GM19238 (cell line): ENCODE data around the gene ACOT4.
"Not testable (repeated sequence)": the region's sequence is repeated elsewhere in the genome, so short reads cannot be mapped to it uniquely, and the experiment has no call there.

Experiments
- DNase-seq: peaks from one replicate; pipeline ENCODE4 v3.0.0; 2011; ENCODE audit warnings: low spot score; ENCODE audit not compliant: insufficient read length

ACOT4 gene

GRCh38 chr14:73591690-73592449 lies at the start of gene ACOT4:
ACOT4 (plus strand) TSS chr14:73591873; CDS start chr14:73591960, 87 bp downstream.
- peak; percentile 50 for DNase-seq

- DNase-seq = not testable (repeated sequence)
Measured at GRCh38 chr14:73542961-73543360, 48.7 kb upstream of the ACOT4 start.

DNA sequence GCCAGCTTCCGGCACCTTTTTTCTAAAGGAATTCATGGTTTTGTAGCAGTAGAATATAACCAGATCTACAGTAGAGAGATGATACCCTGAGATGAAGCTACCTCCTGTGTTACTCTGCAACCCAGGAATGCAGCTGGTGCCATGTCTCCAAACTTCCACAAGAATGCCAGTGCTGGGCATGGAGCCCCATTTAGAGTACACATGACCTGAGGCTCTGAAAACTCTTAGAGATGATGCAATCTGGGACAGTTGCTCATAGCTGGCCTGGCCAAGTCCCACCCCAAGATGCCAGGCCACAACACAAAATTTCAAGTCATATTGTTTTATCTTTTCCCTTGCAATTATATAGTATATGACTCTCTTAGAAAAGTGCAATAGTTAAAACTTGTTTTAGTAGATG lies 46.3 kb upstream of the ACOT4 start:
- not testable (repeated sequence) for DNase-seq

GRCh38 chr14:73549097-73549496 lies 42.6 kb upstream of the ACOT4 start:
- not testable (repeated sequence) for DNase-seq

DNA sequence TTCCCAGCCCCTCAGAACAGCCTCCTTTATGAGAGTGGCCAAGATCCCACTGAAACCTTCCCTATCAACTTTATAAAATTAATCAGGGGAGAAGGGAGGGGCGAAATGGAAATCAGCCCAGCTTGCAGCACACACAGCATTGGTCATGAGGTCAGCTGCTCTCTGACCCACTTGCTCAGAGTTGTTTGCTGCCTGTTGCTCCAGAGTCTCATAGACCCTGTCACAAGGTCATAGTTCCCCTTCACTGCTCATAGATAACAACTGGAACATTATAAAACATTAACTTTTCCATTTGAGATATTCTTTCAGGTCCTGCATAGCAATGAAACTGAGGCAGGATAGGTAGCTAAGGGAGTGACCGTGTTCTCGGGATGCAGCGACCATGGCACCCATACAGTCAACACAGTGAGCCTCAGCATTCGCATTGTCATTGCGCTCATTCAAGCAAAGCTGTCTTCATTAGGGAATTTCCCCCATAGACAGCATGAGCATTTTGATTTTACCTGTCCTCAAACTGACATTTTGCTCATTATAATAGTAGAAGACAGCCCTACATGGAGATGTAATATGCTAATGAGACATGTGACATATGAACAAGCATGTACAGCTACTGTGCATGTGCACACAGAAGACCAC lies 41.7 kb upstream of the ACOT4 start:
- DNase-seq = not testable (repeated sequence)

GRCh38 chr14:73553845-73554244 lies 37.8 kb upstream of the ACOT4 start:
- DNase-seq = no peak

GRCh38 chr14:73557201-73557600 lies 34.5 kb upstream of the ACOT4 start:
- not testable (repeated sequence) for DNase-seq

DNA sequence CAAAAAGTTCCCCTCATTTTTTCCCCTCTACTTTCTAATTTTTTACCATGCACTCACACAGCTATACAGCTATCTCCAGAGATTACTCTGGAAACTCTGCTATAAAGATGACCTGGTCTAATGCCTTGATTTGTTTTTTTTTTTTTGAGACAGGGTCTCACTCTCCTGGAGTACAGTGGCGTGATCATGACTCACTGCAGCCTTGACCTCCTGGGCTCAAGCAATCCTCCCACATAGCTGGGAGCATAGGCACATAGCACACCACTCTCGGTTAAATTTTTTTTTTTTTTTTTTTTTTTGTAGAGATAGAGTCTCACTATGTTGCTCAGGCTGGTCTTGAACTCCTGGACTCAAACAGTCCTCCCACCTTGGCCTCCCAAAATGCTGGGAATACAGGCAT lies 33.4 kb upstream of the ACOT4 start:
- not testable (repeated sequence) for DNase-seq

DNA sequence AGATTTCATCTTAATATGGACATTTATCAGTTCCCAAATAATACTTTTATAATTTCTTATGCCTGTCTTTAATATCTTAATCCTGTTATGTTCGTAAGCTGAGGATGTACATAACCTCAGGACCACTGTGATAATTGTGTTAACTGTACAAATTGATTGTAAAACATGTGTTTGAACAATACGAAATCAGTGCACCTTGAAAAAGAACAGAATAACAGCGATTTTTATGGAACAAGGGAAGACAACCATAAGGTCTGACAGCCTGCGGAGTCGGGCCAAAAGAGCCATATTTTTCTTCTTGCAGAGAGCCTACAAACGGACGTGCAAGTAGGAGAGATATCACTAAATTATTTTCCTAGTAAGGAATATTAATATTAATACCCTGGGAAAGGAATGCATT lies 29.4 kb upstream of the ACOT4 start:
- DNase-seq = not testable (repeated sequence)

- not testable (repeated sequence) for DNase-seq
Measured at GRCh38 chr14:73562696-73563095, 29.0 kb upstream of the ACOT4 start.

- not testable (repeated sequence) for DNase-seq
Measured at GRCh38 chr14:73566431-73566830, 25.2 kb upstream of the ACOT4 start.

GRCh38 chr14:73566935-73567334 lies 24.7 kb upstream of the ACOT4 start:
- DNase-seq = not testable (repeated sequence)

DNA sequence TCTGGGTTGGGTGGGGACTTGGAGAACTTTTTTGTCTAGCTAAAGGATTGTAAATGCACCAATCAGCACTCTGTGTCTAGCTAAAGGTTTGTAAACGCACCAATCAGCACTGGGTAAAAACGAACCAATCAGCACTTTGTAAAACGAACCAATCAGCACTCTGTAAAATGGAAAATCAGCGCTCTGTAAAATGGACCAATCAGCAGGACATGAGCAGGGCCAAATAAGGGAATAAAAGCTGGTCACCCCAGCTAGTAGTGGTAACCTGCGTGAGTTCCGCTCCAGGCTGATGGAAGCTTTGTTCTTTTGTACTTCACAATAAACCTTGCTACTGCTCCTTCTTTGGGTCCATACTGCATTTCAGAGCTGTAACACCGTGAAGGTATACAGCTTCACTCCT lies 24.3 kb upstream of the ACOT4 start:
- DNase-seq = no peak

DNA sequence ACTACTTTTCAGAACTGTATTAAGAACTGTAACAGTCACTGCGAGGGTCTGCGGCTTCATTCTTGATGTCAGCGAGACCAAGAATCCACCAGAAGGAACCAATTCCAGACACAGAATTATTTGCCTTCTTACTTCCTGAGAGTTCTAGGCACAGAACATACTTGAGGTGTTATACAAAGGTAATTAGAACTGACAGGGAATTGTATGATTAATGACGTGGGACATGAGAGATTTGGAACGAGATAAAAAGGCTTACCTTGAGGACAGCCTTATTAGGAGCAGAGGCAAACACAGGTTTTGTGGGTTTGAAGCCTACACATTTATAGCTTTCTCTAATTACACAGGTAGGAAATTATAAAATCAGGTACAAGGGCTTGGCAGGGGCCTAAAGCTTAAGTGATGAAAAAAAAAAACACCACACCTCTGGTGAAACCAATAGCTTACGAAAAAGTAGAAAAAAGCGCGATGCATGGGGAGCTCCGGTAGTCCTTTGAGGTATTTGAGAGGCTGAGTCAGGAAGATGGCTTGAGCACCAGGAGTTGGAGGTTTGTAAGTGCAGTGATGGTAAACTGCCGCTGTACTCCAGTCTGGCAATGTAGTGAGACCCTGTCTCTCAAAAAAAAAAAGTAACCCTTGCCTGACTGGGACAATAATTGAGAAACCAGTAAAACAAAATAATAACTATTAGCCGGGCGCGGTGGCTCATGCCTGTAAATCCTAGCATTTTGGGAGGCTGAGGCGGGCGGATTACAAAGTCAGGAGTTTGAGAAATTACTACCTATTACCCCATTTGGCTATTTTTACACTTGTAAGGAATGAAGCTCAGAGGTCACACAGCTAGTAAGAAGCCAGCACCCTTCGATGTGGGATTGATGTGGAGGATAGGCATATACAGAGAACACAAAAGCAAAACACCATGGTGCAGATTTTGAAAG lies 23.5 kb upstream of the ACOT4 start:
- DNase-seq = no peak

- DNase-seq = not testable (repeated sequence)
Measured at GRCh38 chr14:73568886-73569184, 22.8 kb upstream of the ACOT4 start.

DNA sequence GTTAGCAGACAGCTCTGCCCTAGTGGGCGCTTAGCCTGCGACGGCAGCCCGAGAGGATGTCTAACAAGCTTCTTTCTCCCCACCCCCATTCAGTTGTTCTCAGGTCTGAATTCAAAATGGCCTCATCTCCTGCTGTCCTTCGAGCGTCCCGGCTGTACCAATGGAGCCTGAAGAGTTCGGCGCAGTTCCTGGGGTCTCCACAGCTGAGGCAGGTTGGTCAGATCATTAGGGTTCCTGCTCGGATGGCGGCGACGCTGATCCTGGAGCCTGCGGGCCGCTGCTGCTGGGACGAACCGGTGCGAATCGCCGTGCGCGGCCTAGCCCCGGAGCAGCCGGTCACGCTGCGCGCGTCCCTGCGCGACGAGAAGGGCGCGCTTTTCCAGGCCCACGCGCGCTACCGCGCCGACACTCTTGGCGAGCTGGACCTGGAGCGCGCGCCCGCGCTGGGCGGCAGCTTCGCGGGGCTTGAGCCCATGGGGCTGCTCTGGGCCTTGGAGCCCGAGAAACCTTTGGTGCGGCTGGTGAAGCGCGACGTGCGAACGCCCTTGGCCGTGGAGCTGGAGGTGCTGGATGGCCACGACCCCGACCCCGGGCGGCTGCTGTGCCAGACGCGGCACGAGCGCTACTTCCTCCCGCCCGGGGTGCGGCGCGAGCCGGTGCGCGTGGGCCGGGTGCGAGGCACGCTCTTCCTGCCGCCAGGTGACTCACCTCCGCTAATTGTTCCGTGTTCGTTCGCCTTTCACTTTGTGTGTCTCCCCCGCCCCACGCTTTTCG lies 22.3 kb upstream of the ACOT4 start, which contains the start of gene ACOT2:
ACOT2 (plus strand) TSS at position 29 of the 774 bp plus-strand sequence; CDS start at position 57, 28 bp downstream.
- peak; percentile 70 for DNase-seq

DNA sequence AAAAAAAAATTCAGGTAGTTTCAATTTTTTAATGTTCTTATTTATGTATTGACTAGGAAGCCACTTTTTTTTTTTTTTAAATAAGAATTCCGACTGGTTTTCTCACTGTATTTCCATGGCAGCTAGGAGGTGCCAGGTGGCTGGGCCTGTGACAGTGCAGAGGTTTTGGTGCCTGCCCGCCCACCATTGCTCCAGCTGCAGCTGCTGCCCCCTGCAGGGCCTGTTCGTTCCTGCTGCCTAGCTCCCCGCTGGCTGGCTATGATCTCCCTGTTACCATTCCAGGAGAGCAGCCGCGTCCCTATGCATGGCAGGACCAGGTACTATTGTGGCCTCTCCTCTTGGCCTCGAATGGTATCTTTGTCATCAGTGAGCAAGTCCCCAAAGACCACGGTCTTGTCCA lies 20.8 kb upstream of the ACOT4 start:
- not testable (repeated sequence) for DNase-seq

DNA sequence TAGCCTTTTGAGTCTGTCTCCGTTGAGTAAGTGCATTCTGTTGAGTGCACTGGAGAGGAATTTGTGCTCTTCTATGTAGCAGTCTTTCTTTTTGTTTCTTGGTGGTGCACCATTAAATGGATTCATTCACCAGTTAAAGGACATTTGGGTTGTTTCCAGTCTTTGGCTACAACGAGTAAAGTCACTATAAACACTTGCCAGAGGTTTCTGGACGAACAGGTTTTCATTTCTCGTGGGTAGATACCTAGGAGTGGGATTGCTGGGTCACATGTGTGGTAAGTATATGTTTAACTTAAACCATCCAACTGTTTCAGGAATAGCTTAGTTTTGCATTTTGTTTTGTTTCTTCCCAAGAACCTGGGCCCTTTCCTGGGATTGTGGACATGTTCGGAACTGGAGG lies 18.6 kb upstream of the ACOT4 start:
- not testable (repeated sequence) for DNase-seq

GRCh38 chr14:73573740-73574139 lies 17.9 kb upstream of the ACOT4 start:
- not testable (repeated sequence) for DNase-seq

- DNase-seq = not testable (repeated sequence)
Measured at GRCh38 chr14:73574251-73574650, 17.4 kb upstream of the ACOT4 start.

GRCh38 chr14:73576391-73576790 lies 15.3 kb upstream of the ACOT4 start:
- DNase-seq = no peak
